Caco-2 (cell line): ENCODE data around the gene MTERF1. TPM values are rescaled to one million over a fixed set of nuclear protein-coding genes. Genes with fewer than 3 reads are reported as not detected.

Experiments
- BruUV-seq: library from RNA; stranded (reverse); fragments of 400-500 nt; replicated peaks from 2 replicates; lab custom pipeline; 2021; lab: Mats Ljungman, UMichigan
- CTCF ChIA-PET: fragments of 300-600 bp; sonication (Branson Sonifier 250); formaldehyde crosslinking; loops from one replicate; lab custom pipeline; 2022; ENCODE audit warnings: antibody characterized with exemption; lab: Charles Lee
- POLR2A ChIA-PET: fragments of 300-600 bp; sonication (Branson Sonifier 250); formaldehyde crosslinking; loops from one replicate; lab custom pipeline; 2022; ENCODE audit warnings: antibody characterized with exemption; lab: Charles Lee
- DNase-seq, 2 experiments: peaks; one replicate each; pipeline versions ENCODE4 v3.0.0 to v3.0.0-alpha.2; 2020 to 2022
- H3K27me3 ChIP-seq: replicated peaks from 2 replicates; pipeline ENCODE4 v1.6.0; 2011; ENCODE audit warnings: low read length; ENCODE audit not compliant: control insufficient read depth, insufficient read depth
- H3K36me3 ChIP-seq: 2 replicates; pipeline ENCODE4 v1.5.1; 2011; ENCODE audit warnings: low read length; ENCODE audit not compliant: control insufficient read depth, insufficient read depth
- H3K4me1 ChIP-seq: fragments of 250-450 bp; sonication (Bioruptor Pico); 2 replicates; pipeline ENCODE4 v1.5.1; 2020; ENCODE audit warnings: mild to moderate bottlenecking
- H3K4me3 ChIP-seq: 2 replicates; pipeline ENCODE4 v1.5.1; 2011; ENCODE audit warnings: low read depth, mild to moderate bottlenecking, control low read depth, low read length
- H3K9me3 ChIP-seq: fragments of 250-450 bp; sonication (Bioruptor Pico); 2 replicates; pipeline ENCODE4 v1.5.1; 2020; ENCODE audit warnings: mild to moderate bottlenecking, moderate library complexity
- H3K27ac Mint-ChIP-seq: one replicate; pipeline ENCODE4 v1.8.0; 2022; ENCODE audit warnings: mixed read lengths; ENCODE audit not compliant: unreplicated experiment
- H3K27me3 Mint-ChIP-seq: one replicate; pipeline ENCODE4 v1.8.0; 2022; ENCODE audit warnings: mixed read lengths; ENCODE audit not compliant: insufficient read depth, unreplicated experiment
- H3K36me3 Mint-ChIP-seq: one replicate; pipeline ENCODE4 v1.8.0; 2022; ENCODE audit warnings: mild to moderate bottlenecking, mixed read lengths; ENCODE audit not compliant: insufficient read depth, unreplicated experiment
- H3K4me1 Mint-ChIP-seq: one replicate; pipeline ENCODE4 v1.8.0; 2022; ENCODE audit warnings: low read depth, mixed read lengths; ENCODE audit not compliant: unreplicated experiment
- H3K4me3 Mint-ChIP-seq: one replicate; pipeline ENCODE4 v1.8.0; 2022; ENCODE audit warnings: mild to moderate bottlenecking, moderate library complexity, mixed read lengths; ENCODE audit not compliant: unreplicated experiment
- H3K9me3 Mint-ChIP-seq: one replicate; pipeline ENCODE4 v1.8.0; 2022; ENCODE audit warnings: mixed read lengths; ENCODE audit not compliant: unreplicated experiment
- intact Hi-C: fragments of 100-400 bp; cut with micrococcal nuclease; formaldehyde crosslinking; loops from one replicate; pipeline ENCODE4 v1.10.0; 2022; ENCODE audit not compliant: unreplicated experiment
- total RNA-seq: library from RNA; stranded (reverse); gene quantifications from 2 replicates; pipeline ENCODE4 v1.2.3, GENCODE V29; 2022
- TF ChIP-seq, protein P1 (sequence below), 2 experiments: fragments of 200-600 bp in 1 of 2; IDR thresholded peaks; 1 replicate in 1 of 2; 2 replicates in 1 of 2; pipeline versions ENCODE4 v1.5.1 to v1.8.0; 2011 to 2022; ENCODE audit warnings: antibody characterized with exemption in 1 of 2, control low read depth in 1 of 2, inconsistent platforms in 1 of 2, low read depth in 1 of 2, low read length in 1 of 2, mild to moderate bottlenecking in 1 of 2, moderate library complexity in 1 of 2; ENCODE audit not compliant: insufficient read depth in 1 of 2, severe bottlenecking in 1 of 2, unreplicated experiment in 1 of 2

The MTERF1 gene
- total RNA-seq, 1 experiment from 2014 or later: 16.2 TPM

DNA sequence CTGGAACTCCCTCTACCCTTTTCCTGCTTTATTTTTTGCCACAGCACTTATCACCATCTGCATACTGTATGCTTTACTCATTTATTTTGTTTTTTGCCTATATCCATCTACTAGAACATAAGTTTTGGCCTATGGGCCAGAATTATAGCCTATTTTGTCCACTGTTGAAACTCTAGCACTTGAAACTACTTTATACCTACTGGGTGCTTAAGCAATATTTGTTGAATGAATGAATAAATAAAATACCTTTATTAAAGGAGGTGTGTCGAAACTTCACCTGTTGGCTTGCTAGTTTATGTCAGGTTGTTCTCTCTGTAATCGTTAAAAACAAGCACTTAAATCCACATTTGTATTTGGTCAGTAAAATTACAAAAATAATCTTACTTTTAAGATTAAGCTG lies 53.3 kb downstream of the MTERF1 start:
- ChIA-PET CTCF (interaction anchor here (0.6 kb wide), 1 partner anchor 18 kb away, joined by 3 read pairs; no protein-coding TSS in a partner anchor), POLR2A (no interaction called here)
- H3K4me1 Mint-ChIP-seq: no peaks in the 10 kb centered on the region
- no peaks in the 10 kb centered on the region for H3K27me3 Mint-ChIP-seq
- intact Hi-C loops: no loop called here
- no TSS peak for BruUV-seq
- Histone ChIP-seq H3K36me3 (no peaks in the 10 kb centered on the region), H3K9me3 (no peaks in the 10 kb centered on the region), H3K4me3 (no peak overlapping the region), H3K4me1 (no peaks in the 10 kb centered on the region), H3K27me3 (no peaks in the 10 kb centered on the region)
- no peaks in the 10 kb centered on the region for H3K36me3 Mint-ChIP-seq
- TF ChIP-seq, protein P1, sequence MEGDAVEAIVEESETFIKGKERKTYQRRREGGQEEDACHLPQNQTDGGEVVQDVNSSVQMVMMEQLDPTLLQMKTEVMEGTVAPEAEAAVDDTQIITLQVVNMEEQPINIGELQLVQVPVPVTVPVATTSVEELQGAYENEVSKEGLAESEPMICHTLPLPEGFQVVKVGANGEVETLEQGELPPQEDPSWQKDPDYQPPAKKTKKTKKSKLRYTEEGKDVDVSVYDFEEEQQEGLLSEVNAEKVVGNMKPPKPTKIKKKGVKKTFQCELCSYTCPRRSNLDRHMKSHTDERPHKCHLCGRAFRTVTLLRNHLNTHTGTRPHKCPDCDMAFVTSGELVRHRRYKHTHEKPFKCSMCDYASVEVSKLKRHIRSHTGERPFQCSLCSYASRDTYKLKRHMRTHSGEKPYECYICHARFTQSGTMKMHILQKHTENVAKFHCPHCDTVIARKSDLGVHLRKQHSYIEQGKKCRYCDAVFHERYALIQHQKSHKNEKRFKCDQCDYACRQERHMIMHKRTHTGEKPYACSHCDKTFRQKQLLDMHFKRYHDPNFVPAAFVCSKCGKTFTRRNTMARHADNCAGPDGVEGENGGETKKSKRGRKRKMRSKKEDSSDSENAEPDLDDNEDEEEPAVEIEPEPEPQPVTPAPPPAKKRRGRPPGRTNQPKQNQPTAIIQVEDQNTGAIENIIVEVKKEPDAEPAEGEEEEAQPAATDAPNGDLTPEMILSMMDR (IDR thresholded peaks at IDR 0.05; ENCODE audit: insufficient read depth in 1 of 2, low read depth in 1 of 2, low read length in 1 of 2, severe bottlenecking in 1 of 2, unreplicated experiment in 1 of 2): no peak
- H3K9me3 Mint-ChIP-seq: no peaks in the 10 kb centered on the region
- no peak for DNase-seq
- H3K4me3 Mint-ChIP-seq: no peak overlapping the region
- H3K27ac Mint-ChIP-seq: no peak overlapping the region

DNA sequence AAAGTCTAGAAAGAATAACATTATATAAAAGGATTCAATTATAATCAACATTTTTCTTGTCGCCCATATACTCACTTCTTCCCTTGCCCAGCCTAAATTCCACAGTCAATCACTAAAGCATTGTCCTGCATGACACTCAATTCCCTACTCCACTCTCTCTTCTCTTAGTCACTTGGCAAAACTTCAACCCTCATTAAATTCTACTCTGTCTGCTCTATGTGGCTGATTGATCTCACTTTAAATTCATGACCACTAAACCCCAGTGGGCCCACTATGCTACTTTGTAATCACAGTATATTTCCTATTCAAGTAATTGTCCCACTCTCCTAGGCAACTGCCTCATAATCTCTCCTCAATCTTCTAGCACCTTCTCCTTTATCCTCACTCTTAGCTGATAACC lies 54.1 kb downstream of the MTERF1 start:
- TF ChIP-seq, protein P1 (IDR thresholded peaks at IDR 0.05; ENCODE audit: insufficient read depth in 1 of 2, low read depth in 1 of 2, low read length in 1 of 2, severe bottlenecking in 1 of 2, unreplicated experiment in 1 of 2): no peak
- POLR2A ChIA-PET: no interaction called here

DNA sequence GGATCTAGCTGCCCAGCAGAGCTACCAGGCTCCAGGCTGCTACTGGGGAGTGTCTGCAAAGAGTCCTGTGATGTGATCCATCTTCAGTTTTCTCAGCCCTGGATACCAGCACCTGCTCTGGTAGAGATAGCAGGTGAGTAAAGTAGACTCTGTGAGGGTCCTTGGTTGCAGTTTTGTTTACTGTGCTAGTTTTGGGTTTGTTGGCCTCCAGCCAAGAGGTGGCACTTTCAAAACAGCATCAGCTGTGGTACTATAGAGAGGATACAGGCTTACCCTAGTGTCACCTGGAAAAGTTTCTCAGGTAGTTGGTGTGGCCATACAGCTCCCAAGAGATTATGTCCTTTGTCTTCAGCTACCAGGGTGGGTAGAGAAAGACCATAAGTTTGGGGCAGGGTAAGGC lies 56.3 kb downstream of the MTERF1 start:
- TF ChIP-seq, protein P1 (IDR thresholded peaks at IDR 0.05; ENCODE audit: insufficient read depth in 1 of 2, low read depth in 1 of 2, low read length in 1 of 2, severe bottlenecking in 1 of 2, unreplicated experiment in 1 of 2): no peak
- ChIA-PET CTCF (no interaction called here), POLR2A (no interaction called here)
- no peaks in the 10 kb centered on the region; the same call in 1 of the 2 replicates for H3K9me3 ChIP-seq
- no peak overlapping the region for H3K4me3 ChIP-seq
- no peaks in the 10 kb centered on the region for H3K27me3 ChIP-seq
- intact Hi-C loops: no loop called here
- Mint-ChIP-seq H3K36me3 (no peaks in the 10 kb centered on the region), H3K4me1 (no peaks in the 10 kb centered on the region), H3K9me3 (no peaks in the 10 kb centered on the region), H3K27ac (no peak overlapping the region), H3K4me3 (no peak overlapping the region), H3K27me3 (no peaks in the 10 kb centered on the region)
- no peak for DNase-seq
- no peaks in the 10 kb centered on the region for H3K4me1 ChIP-seq
- BruUV-seq: no TSS peak
- H3K36me3 ChIP-seq: no peaks in the 10 kb centered on the region

More for the DNA sequence above, 54.1 kb downstream of the MTERF1 start:
- Mint-ChIP-seq H3K36me3 (no peaks in the 10 kb centered on the region), H3K9me3 (no peaks in the 10 kb centered on the region), H3K4me1 (no peaks in the 10 kb centered on the region), H3K27me3 (no peaks in the 10 kb centered on the region), H3K4me3 (no peak overlapping the region), H3K27ac (no peak overlapping the region)
- Histone ChIP-seq H3K9me3 (no peaks in the 10 kb centered on the region), H3K4me3 (no peak overlapping the region), H3K4me1 (no peaks in the 10 kb centered on the region), H3K27me3 (no peaks in the 10 kb centered on the region), H3K36me3 (no peaks in the 10 kb centered on the region)
- no TSS peak for BruUV-seq
- intact Hi-C loops: no loop called here
- CTCF ChIA-PET: no interaction called here
- no peak for DNase-seq

Other genes with a start within 250 kb of the MTERF1 start
- 73.8 and 79.4 TPM in 2 replicates for gene AKAP9, start 60.2 kb upstream of the MTERF1 start, total RNA-seq